ENCODE measurements around the gene URB1. TPM values are rescaled to one million over a fixed set of nuclear protein-coding genes. Genes with fewer than 3 reads are reported as not detected.
A peak's percentile ranks its signal among the peaks of the same experiment; 100 is the strongest.

The URB1 gene
- total RNA-seq, 2 donors from 2014 or later, result 33.4 to 41.4 TPM

GRCh38 chr21:32350211-32350980 lies 42.4 kb downstream of the URB1 start:
- no peak for DNase-seq (ENCODE audit: low spot score)
- no peak for TF ChIP-seq POLR2A (IDR thresholded peaks at IDR 0.05)
- TF ChIP-seq CTCF (IDR thresholded peaks at IDR 0.05), result no peak
- TF ChIP-seq POLR2AphosphoS5 (IDR thresholded peaks at IDR 0.05), result no peak
- Histone ChIP-seq H3K9me3 (no peaks in the 10 kb centered on the region), H3K36me3 (peaks cover 21 to 25% of the 10 kb centered on the region in 2 donors), H3K4me1 (replicated peaks) (peaks cover 34% of the 10 kb centered on the region), H3K27me3 (replicated peaks; ENCODE audit: insufficient read depth) (no peaks in the 10 kb centered on the region), H3K27ac (peak overlapping the region; percentile 85 to 90), H3K4me3 (no peak overlapping the region)
- intact Hi-C loops (cut with DNase I), result no loop called here
- WGBS, result 91% methylated on average over 16 of the region's 16 CpGs

- H3K36me3 ChIP-seq, result peaks cover 20 to 21% of the 10 kb centered on the region in 2 donors
- H3K4me1 ChIP-seq (replicated peaks), result peaks cover 34% of the 10 kb centered on the region
- H3K27me3 ChIP-seq (replicated peaks; ENCODE audit: insufficient read depth), result no peaks in the 10 kb centered on the region
- peak overlapping the region; percentile 85 to 90 for H3K27ac ChIP-seq
- H3K4me3 ChIP-seq, result no peak overlapping the region
- H3K9me3 ChIP-seq, result no peaks in the 10 kb centered on the region
- no peak for DNase-seq (ENCODE audit: low spot score)
- 80% methylated on average over 16 of the region's 16 CpGs for WGBS
- no peak for TF ChIP-seq CTCF (IDR thresholded peaks at IDR 0.05)
- TF ChIP-seq POLR2A (IDR thresholded peaks at IDR 0.05), result no peak
- no peak for TF ChIP-seq POLR2AphosphoS5 (IDR thresholded peaks at IDR 0.05)
- intact Hi-C loops (cut with DNase I), result no loop called here
These were observed 43.4 kb downstream of the URB1 start for GRCh38 chr21:32349333-32349944.

- Histone ChIP-seq H3K27me3 (replicated peaks; ENCODE audit: insufficient read depth) (no peaks in the 10 kb centered on the region), H3K27ac (peak overlapping the region; percentile 85 to 90), H3K9me3 (no peaks in the 10 kb centered on the region), H3K4me3 (no peak overlapping the region), H3K36me3 (peaks cover 14 to 20% of the 10 kb centered on the region in 2 donors), H3K4me1 (replicated peaks) (peaks cover 34% of the 10 kb centered on the region)
- WGBS, result 53% methylated on average over 9 of the region's 9 CpGs
- intact Hi-C loops (cut with DNase I), result no loop called here
- peak; percentile 91 for TF ChIP-seq POLR2AphosphoS5 (IDR thresholded peaks at IDR 0.05)
- TF ChIP-seq CTCF (IDR thresholded peaks at IDR 0.05), result peak in 1 of 4 experiments; percentile 13
- TF ChIP-seq POLR2A (IDR thresholded peaks at IDR 0.05), result peak; percentile 23
- peak; percentile 79 for DNase-seq (ENCODE audit: low spot score)
These were observed 44.0 kb downstream of the URB1 start for GRCh38 chr21:32348604-32349332.

GRCh38 chr21:32347977-32348376 lies 44.8 kb downstream of the URB1 start:
- Histone ChIP-seq H3K27ac (peak overlapping the region; percentile 85 to 90), H3K4me3 (no peak overlapping the region), H3K4me1 (replicated peaks) (peaks cover 34% of the 10 kb centered on the region), H3K27me3 (replicated peaks; ENCODE audit: insufficient read depth) (no peaks in the 10 kb centered on the region), H3K36me3 (peaks cover 8 to 26% of the 10 kb centered on the region in 2 donors), H3K9me3 (no peaks in the 10 kb centered on the region)
- intact Hi-C loops (cut with DNase I), result no loop called here
- DNase-seq (ENCODE audit: low spot score), result no peak
- WGBS, result 53% methylated on average over 11 of the region's 11 CpGs
- no peak for TF ChIP-seq CTCF (IDR thresholded peaks at IDR 0.05)
- TF ChIP-seq POLR2A (IDR thresholded peaks at IDR 0.05), result no peak
- no peak for TF ChIP-seq POLR2AphosphoS5 (IDR thresholded peaks at IDR 0.05)
